ENCODE measurements around the gene NLGN4Y.

DNA sequence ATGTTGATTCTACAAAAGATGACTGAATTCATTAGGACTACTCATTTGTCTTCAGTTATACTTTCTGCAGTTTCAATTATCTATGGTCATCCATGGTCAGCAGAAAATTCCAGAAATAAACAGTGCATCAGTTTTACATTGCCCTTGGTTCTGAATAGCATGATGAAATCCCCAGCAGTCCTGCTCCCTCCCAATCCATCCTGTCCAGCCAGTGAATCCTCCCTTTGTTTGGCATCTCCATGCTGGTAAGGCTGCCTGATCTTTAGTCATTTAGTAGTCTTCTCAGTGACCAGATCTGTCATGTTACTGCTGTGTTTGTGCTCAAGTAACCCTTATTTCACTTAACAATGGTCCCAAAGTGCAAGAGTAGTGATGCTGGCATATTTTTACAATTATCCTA lies 239.3 kb downstream of the NLGN4Y start:
- TF ChIP-seq EP300 (IDR thresholded peaks at IDR 0.05) (no peak), CTCF (IDR thresholded peaks at IDR 0.05) (no peak)

Data from stomach (tissue), 4 donors.